T47D (cell line): ENCODE results near the gene RASGRF1.

Experiments
- DNase-seq, 2 experiments: peaks; one replicate each; pipeline versions ENCODE4 v3.0.0 to v3.0.0-alpha.2; 2011 to 2012; ENCODE audit warnings: low read depth in 1 of 2, low spot score in 1 of 2
- JUND ChIP-seq: IDR thresholded peaks from 2 replicates; pipeline ENCODE4 v1.6.1; 2012; ENCODE audit warnings: low read depth
- in situ Hi-C: cut with HindIII; loops from 2 replicates; pipeline ENCODE4 v1.10.0; 2016; ENCODE audit warnings: low sequenced_read_pairs, low pct_unique_long_range_greater_than_20kb

The RASGRF1 gene

GRCh38 chr15:79090487-79091203 lies at the start of gene RASGRF1:
Gene RASGRF1 (minus strand): TSS chr15:79090780. CDS start chr15:79090498, 282 bp downstream.
- TF ChIP-seq JUND: no peak
- peak; percentile 25 to 34 for DNase-seq
- in situ Hi-C loops: no loop called here

- in situ Hi-C loops: no loop called here
- no peak for TF ChIP-seq JUND
- DNase-seq: no peak
Measured at GRCh38 chr15:79136434-79137046, 46.0 kb upstream of the RASGRF1 start.

DNA sequence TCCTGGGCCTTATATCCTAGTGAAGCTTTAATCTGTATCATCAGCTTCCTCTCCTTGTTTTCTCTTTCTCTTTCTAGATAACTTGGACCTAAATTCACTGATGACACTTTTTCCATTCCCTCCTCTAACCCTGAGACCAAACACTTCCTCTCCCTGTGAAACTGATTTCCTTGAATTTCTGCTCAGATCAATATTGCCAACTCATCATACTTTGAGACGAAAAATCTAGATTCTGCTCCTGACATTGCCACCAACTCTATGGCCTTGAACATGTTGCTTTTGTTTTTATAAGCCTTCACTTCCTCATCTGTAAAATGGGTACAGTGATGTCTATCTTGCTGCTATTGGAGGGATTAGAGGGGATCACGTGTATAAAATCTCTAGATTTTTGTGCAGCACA lies 42.7 kb upstream of the RASGRF1 start:
- in situ Hi-C loops: no loop called here
- TF ChIP-seq JUND: no peak
- DNase-seq: no peak

DNA sequence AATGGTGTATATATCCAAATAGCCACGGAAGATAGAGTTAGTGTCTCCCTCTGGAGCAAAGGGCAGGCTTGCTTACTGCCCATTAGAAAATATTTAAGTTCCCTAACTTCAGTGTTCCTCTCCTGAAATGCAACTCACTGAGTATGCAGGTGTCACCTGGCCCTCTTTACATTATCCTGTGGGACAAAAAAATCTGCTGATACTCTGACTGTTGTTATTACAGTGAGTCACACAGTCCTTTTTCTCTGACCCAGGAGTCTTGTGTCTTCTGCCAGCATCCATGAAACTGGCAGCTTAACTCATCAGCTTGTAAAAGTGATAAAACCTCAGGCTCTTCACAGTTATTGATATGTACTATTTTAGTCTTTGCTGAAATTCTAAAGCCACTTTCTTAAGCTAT lies 42.2 kb upstream of the RASGRF1 start:
- DNase-seq: no peak
- in situ Hi-C loops: no loop called here
- TF ChIP-seq JUND: no peak

DNA sequence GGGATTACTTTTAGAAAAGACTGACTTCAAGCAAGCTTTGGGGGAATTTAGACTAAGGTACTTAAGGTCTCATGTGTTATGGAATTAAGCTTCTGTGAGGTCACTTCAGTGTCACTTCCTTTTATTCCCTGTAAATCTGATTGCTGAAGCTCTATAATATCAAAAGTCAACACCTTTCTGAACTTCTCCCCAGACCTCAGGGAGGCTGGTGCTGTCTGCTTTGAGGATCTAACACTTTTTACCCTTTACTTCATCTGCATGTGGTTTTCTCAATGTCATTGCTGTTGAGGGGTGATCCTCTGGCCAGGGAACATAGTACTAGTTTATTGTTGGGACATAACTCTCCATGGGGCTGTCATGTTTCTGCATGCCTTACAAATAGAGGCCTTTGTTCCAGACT lies 41.8 kb upstream of the RASGRF1 start:
- DNase-seq: no peak
- in situ Hi-C loops: no loop called here
- no peak for TF ChIP-seq JUND

DNA sequence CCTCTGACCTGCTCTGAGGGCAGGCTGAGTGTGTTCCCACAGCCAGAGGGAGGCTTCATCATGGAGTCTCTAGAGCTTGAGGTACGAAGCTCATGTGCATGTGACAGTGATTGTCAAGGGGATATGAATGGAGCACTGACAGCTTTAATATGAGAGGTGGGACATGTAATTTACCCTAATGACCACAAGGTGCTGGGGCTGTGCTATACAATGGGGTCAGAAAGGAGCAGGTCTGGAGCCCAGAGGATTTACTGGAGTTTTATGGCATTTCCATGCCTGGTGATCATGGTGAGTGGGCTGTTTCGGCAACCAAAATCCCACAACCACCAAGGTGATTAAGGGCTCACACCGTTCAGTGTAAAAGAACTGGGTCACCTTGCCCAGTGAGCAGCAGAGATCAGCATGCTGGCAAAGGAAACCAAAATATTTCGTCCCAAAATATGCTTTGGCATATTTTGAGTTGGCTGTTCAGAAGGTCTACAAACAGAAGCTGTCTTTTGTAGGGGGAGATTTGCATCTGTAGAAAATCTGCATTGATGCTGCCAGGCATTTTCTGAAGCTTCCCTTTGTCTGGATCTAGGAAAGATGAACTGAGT lies 40.1 kb upstream of the RASGRF1 start:
- no peak for DNase-seq
- in situ Hi-C loops: no loop called here
- TF ChIP-seq JUND: no peak

- no peak for TF ChIP-seq JUND
- in situ Hi-C loops: no loop called here
- no peak for DNase-seq
Measured at GRCh38 chr15:79129235-79129634, 38.7 kb upstream of the RASGRF1 start.

DNA sequence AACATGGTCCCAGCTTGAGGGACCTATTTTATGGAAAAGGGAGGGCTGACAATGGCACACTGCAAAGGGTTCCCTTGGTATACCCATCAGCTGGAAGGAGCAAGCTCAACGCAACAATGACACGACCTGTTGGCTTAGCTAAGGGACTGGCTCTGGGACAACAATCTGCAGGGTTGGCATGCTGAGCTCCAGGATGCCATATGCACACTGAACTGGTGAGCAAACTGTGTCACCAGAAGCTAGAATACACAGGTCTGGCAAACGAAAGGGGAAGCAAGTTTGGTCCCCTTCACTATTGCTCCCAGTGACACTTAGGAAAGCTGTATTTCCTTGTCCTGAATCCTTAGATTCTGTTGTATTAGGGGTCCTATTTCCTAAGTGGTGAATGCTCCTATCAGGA lies 38.0 kb upstream of the RASGRF1 start:
- TF ChIP-seq JUND: no peak
- in situ Hi-C loops: no loop called here
- DNase-seq: no peak

DNA sequence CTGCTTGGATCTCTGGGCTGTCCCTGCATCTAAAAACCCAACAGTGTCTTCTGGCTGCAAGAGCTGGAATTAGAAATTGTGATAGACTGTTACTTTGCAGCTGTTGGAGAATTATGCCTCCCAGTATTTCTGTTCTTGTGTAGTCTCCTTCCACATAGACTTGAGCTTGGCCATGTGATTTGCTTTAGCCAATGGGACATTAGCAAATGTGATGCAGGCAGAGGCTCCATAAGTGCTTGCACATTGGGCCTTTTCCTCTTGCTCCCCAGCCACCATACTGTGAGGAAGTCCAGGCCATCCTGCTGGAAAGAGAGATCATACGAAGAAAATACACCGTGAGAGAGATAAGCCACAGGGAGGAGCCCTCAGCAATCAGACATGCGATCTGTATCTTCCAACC lies 33.8 kb upstream of the RASGRF1 start:
- DNase-seq: no peak
- no peak for TF ChIP-seq JUND
- in situ Hi-C loops: no loop called here

DNA sequence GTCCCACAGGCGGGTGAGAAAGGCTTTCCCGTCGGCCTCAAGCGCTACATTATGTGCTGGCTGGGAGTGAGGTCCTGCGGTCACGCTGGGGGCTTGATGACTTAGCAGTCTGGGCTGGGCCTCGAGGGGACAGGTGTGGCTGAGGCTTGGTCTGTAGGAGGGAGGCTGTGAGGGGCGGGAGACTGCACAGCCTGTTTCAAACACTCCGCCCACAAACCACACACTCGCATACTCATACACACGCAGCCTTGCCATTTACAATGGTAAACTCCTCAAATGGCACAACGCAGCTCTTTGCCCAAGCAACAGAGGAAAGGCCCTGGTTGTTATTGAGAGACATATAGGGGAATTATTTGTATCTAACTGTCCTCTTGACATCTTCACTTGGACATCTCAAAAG lies 32.4 kb upstream of the RASGRF1 start:
- no peak for DNase-seq
- in situ Hi-C loops: no loop called here
- TF ChIP-seq JUND: no peak

GRCh38 chr15:79122391-79122790 lies 31.8 kb upstream of the RASGRF1 start:
- DNase-seq: no peak
- no peak for TF ChIP-seq JUND
- in situ Hi-C loops: no loop called here

- DNase-seq: no peak
- TF ChIP-seq JUND: no peak
- in situ Hi-C loops: no loop called here
Measured at GRCh38 chr15:79121571-79121970, 31.0 kb upstream of the RASGRF1 start.

- no peak for TF ChIP-seq JUND
- in situ Hi-C loops: no loop called here
- DNase-seq: no peak
Measured at GRCh38 chr15:79117442-79118204, 27.0 kb upstream of the RASGRF1 start.
